Osteocyte (in vitro differentiated cells): Measurements from ENCODE around the gene SNX5. TPM values are rescaled to one million over a fixed set of nuclear protein-coding genes. Genes with fewer than 3 reads are reported as not detected.

ENCODE experiments used
- DNase-seq: peaks from one replicate; pipeline ENCODE4 v3.0.0; 2021; ENCODE audit warnings: mixed read lengths; ENCODE audit not compliant: unreplicated experiment; ENCODE audit errors: extremely low spot score
- H3K27ac Mint-ChIP-seq: one replicate; pipeline ENCODE4 v1.8.0; 2021; ENCODE audit warnings: mild to moderate bottlenecking, mixed read lengths; ENCODE audit not compliant: unreplicated experiment
- H3K27me3 Mint-ChIP-seq: one replicate; pipeline ENCODE4 v1.8.0; 2021; ENCODE audit warnings: mixed read lengths; ENCODE audit not compliant: unreplicated experiment
- H3K36me3 Mint-ChIP-seq: one replicate; pipeline ENCODE4 v1.8.0; 2021; ENCODE audit warnings: mixed read lengths; ENCODE audit not compliant: unreplicated experiment
- H3K4me1 Mint-ChIP-seq: one replicate; pipeline ENCODE4 v1.8.0; 2021; ENCODE audit warnings: mixed read lengths; ENCODE audit not compliant: unreplicated experiment
- H3K4me3 Mint-ChIP-seq: one replicate; pipeline ENCODE4 v1.8.0; 2021; ENCODE audit warnings: mild to moderate bottlenecking, moderate library complexity, mixed read lengths; ENCODE audit not compliant: unreplicated experiment
- H3K9me3 Mint-ChIP-seq: one replicate; pipeline ENCODE4 v1.8.0; 2021; ENCODE audit warnings: mixed read lengths; ENCODE audit not compliant: unreplicated experiment
- total RNA-seq: library from RNA; stranded (reverse); gene quantifications from 2 replicates; pipeline ENCODE4 v1.2.1, GENCODE V29; 2021
- TF ChIP-seq, protein P1 (sequence below): fragments of 200-600 bp; sonication (generic); IDR thresholded peaks from 2 replicates; pipeline ENCODE4 v1.5.0; 2021; ENCODE audit warnings: antibody characterized with exemption, mild to moderate bottlenecking, moderate library complexity

Gene SNX5
- total RNA-seq, 1 donor from 2014 or later: 147 TPM

DNA sequence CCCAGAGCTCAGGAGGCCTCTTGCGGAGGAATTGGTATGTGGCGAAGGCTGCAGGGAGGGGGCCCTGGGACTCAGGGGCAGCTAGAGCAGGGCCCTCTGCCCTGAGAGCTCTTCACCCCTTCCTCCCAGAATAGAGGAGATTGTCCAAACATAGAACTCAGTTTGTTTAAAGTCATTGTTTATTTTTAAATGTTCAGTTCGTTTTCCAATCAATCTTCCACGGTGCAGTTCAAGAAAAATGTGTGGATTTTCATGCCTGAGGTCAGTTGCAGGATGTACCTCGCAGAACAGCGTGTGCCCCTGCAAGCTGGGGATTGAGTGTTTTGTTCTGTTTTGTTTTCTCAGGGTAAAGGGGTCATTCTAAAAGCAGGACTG lies 37.4 kb upstream of the SNX5 start:
- DNase-seq: no peak
- H3K27me3 Mint-ChIP-seq: no peaks in the 10 kb centered on the region
- H3K27ac Mint-ChIP-seq: no peak overlapping the region
- no peak overlapping the region for H3K4me3 Mint-ChIP-seq
- H3K36me3 Mint-ChIP-seq: no peaks in the 10 kb centered on the region
- TF ChIP-seq, protein P1, sequence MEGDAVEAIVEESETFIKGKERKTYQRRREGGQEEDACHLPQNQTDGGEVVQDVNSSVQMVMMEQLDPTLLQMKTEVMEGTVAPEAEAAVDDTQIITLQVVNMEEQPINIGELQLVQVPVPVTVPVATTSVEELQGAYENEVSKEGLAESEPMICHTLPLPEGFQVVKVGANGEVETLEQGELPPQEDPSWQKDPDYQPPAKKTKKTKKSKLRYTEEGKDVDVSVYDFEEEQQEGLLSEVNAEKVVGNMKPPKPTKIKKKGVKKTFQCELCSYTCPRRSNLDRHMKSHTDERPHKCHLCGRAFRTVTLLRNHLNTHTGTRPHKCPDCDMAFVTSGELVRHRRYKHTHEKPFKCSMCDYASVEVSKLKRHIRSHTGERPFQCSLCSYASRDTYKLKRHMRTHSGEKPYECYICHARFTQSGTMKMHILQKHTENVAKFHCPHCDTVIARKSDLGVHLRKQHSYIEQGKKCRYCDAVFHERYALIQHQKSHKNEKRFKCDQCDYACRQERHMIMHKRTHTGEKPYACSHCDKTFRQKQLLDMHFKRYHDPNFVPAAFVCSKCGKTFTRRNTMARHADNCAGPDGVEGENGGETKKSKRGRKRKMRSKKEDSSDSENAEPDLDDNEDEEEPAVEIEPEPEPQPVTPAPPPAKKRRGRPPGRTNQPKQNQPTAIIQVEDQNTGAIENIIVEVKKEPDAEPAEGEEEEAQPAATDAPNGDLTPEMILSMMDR: no peak
- H3K9me3 Mint-ChIP-seq: no peaks in the 10 kb centered on the region
- H3K4me1 Mint-ChIP-seq: peaks cover 19% of the 10 kb centered on the region

DNA sequence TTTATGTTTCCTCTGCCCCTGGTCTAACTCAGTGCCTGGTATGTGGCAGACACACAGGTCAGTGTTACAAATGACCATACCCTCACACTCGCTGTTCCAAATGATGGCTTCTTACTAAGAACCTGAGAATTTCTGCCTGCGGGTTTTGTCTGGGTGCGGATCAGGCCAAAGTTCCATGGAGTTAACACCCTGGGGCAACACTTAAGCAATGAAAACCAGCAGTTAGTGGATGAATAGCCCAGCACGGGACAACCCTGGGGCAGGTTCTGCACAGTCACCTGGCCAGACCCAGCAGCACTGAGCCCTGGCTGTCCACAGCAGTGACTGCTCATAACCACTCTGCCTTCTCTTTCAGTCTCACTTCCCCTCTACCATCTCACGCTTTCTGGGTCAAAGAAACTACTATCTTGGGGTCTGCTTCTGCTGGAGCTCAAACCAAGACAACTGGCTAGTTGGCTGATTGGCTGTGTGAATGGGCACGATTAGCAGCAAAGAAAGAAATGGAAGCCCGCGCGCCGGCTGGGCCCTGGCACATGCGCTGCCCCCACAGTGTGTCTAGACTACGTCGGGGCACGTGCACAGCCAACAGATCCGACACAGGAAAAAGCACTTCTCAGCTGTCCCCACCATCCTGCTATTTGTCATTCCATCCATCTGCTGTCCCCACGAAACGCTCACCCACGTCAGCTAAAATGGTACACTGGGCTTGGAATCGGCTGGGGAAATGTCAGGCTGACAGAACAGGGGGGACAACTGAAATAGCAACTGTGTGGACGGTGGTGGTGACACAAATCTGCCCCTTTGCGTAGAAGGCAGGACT lies 36.8 kb upstream of the SNX5 start:
- Mint-ChIP-seq H3K27ac (no peak overlapping the region), H3K27me3 (no peaks in the 10 kb centered on the region), H3K4me3 (no peak overlapping the region), H3K36me3 (no peaks in the 10 kb centered on the region), H3K9me3 (no peaks in the 10 kb centered on the region), H3K4me1 (peaks cover 21% of the 10 kb centered on the region)
- no peak for DNase-seq
- TF ChIP-seq, protein P1: no peak

DNA sequence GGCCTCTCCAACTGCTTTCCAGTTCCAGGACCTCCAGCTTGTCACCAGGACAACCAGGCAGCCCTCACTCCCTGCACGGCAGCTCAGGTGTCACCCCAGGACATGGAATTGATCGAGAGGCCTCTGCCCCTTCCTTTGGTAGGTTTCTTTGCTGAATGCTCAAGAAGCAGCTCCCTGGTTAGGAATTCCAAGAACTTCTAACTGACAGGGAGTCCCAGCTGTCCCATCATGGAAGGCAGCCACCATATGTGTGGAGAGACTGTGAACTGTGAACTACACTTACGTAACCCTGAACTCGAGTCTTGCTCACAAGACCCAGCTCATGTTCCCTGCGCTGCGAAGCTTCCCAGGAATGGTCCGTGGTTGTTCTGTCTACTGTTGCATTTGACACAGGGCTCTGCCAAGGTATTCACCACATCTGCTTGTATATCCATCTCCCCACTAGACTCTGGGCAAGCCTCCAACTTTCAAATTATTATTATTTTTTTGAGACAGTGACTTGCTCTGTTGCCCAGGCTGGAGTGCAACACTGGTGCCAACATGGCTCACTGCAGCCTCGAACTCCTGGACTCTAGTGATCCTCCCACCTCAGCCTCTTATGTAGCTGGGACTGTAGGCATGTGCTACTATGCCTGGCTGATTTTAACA lies 35.9 kb upstream of the SNX5 start:
- H3K36me3 Mint-ChIP-seq: no peaks in the 10 kb centered on the region
- no peak overlapping the region for H3K27ac Mint-ChIP-seq
- no peaks in the 10 kb centered on the region for H3K27me3 Mint-ChIP-seq
- TF ChIP-seq, protein P1: no peak
- no peak overlapping the region for H3K4me3 Mint-ChIP-seq
- peaks cover 23% of the 10 kb centered on the region for H3K4me1 Mint-ChIP-seq
- no peak for DNase-seq
- H3K9me3 Mint-ChIP-seq: no peaks in the 10 kb centered on the region

DNA sequence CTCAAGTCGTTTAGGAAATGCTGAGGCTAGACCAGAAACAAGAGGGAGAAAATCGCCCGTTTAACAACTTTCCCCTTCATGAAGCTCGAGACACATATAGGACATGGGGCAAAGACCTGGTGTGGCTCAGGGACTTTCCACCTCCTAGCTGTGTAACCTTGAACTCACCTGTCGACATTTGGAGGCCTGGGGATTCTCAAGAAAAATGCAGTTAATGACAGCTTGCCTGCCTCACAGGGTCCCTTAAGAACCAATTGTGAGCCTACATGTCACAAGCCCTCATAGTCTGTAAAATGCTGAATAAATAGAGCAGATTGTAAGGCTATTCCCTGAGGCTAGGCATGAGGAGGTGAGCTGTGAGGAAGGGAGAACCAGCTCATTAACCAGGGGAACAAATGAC lies 35.3 kb upstream of the SNX5 start:
- Mint-ChIP-seq H3K9me3 (no peaks in the 10 kb centered on the region), H3K4me1 (peaks cover 27% of the 10 kb centered on the region), H3K27ac (no peak overlapping the region), H3K4me3 (no peak overlapping the region), H3K27me3 (no peaks in the 10 kb centered on the region), H3K36me3 (no peaks in the 10 kb centered on the region)
- TF ChIP-seq, protein P1: no peak
- DNase-seq: no peak

DNA sequence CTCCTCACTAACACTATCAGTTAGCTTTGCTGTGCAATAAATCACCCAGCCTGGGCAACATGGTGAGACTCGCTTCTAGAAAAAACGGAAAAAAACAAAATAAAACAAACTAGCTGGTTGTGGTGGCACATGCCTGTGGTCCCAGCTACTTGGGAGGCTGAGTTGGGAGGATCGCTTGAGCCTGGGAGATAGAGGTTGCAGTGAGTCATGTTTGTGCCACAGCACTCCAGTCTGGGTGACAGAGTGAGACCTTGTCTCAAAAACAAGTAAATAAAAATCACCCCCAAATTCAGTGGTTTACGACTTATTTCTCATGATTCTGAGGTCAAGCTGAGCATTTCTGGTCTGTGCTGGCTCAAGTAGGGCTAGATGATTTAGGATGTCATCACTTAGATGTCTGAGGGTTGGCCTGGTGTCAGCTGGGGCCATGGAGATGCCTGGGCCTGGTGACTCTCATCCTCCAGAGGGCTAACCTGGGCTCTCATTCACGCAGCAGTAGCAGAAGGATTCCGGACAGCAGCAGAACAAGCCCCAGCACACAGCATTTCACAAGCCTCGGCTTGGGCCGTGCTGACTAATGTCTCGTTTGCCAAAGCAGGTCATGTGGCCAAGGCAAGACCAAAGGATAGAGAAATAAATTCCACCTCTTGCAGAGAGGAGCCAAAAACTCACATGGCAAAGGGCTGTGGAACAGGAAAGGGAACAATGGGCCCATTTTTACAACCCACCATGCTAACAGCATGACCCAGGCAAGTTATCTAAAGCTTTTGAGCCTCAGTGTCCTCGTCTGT lies 32.7 kb upstream of the SNX5 start:
- no peak for DNase-seq
- H3K4me1 Mint-ChIP-seq: peaks cover 27% of the 10 kb centered on the region
- H3K27me3 Mint-ChIP-seq: no peaks in the 10 kb centered on the region
- TF ChIP-seq, protein P1: no peak
- no peaks in the 10 kb centered on the region for H3K9me3 Mint-ChIP-seq
- H3K36me3 Mint-ChIP-seq: no peaks in the 10 kb centered on the region
- H3K4me3 Mint-ChIP-seq: no peak overlapping the region
- H3K27ac Mint-ChIP-seq: no peak overlapping the region
